Neural progenitor cell (in vitro differentiated cells): ENCODE results near the gene DCDC2. TPM values are rescaled to one million over a fixed set of nuclear protein-coding genes. Genes with fewer than 3 reads are reported as not detected.

Source experiments
- DNase-seq: peaks from one replicate; pipeline ENCODE4 v3.0.0-alpha.2; 2016; ENCODE audit warnings: low spot score
- H2AFZ ChIP-seq: fragments of 200-600 bp; sonication (generic); replicated peaks from 2 replicates; pipeline ENCODE4 v1.6.1; 2016; ENCODE audit warnings: antibody characterized with exemption
- H3F3A ChIP-seq: fragments of 200-600 bp; sonication (generic); 2 replicates; pipeline ENCODE4 v1.6.1; 2016; ENCODE audit warnings: antibody characterized with exemption, low read depth
- H3K27ac ChIP-seq: fragments of 200-600 bp; sonication (generic); 2 replicates; pipeline ENCODE4 v1.5.1; 2016; ENCODE audit warnings: mild to moderate bottlenecking
- H3K27me3 ChIP-seq: fragments of 200-600 bp; sonication (generic); 2 replicates; pipeline ENCODE4 v1.6.1; 2016; ENCODE audit warnings: mild to moderate bottlenecking, moderate library complexity
- H3K36me3 ChIP-seq: fragments of 200-600 bp; sonication (generic); 2 replicates; pipeline ENCODE4 v1.5.1; 2016
- H3K4me1 ChIP-seq: fragments of 200-600 bp; sonication (generic); 2 replicates; pipeline ENCODE4 v1.6.1; 2016; ENCODE audit warnings: mixed run types
- H3K4me2 ChIP-seq: fragments of 200-600 bp; sonication (generic); 2 replicates; pipeline ENCODE4 v1.6.1; 2016
- H3K4me3 ChIP-seq: fragments of 200-600 bp; sonication (generic); 2 replicates; pipeline ENCODE4 v1.5.1; 2016
- H3K79me2 ChIP-seq: fragments of 200-600 bp; sonication (generic); 2 replicates; pipeline ENCODE4 v1.6.1; 2016; ENCODE audit warnings: low read depth
- H3K9ac ChIP-seq: fragments of 200-600 bp; sonication (generic); 2 replicates; pipeline ENCODE4 v1.6.1; 2016
- H3K9me3 ChIP-seq: fragments of 200-600 bp; sonication (generic); 2 replicates; pipeline ENCODE4 v1.5.1; 2016; ENCODE audit warnings: low read depth
- H4K20me1 ChIP-seq: fragments of 200-600 bp; sonication (generic); 2 replicates; pipeline ENCODE4 v1.6.1; 2016; ENCODE audit warnings: low read depth
- H3K27ac Mint-ChIP-seq: 3 replicates; pipeline ENCODE4 v1.8.0; 2021; ENCODE audit warnings: mixed read lengths
- H3K27me3 Mint-ChIP-seq: 2 replicates; pipeline ENCODE4 v1.8.0; 2022; ENCODE audit warnings: low read depth, mild to moderate bottlenecking, inconsistent platforms, moderate library complexity, mixed read lengths; ENCODE audit not compliant: insufficient read depth
- H3K36me3 Mint-ChIP-seq: 3 replicates; pipeline ENCODE4 v1.8.0; 2021; ENCODE audit warnings: mixed read lengths
- H3K4me1 Mint-ChIP-seq: 3 replicates; pipeline ENCODE4 v1.8.0; 2021; ENCODE audit warnings: mixed read lengths
- H3K4me3 Mint-ChIP-seq: 3 replicates; pipeline ENCODE4 v1.8.0; 2021; ENCODE audit warnings: mild to moderate bottlenecking, moderate library complexity, mixed read lengths
- H3K9me3 Mint-ChIP-seq: 3 replicates; pipeline ENCODE4 v1.8.0; 2020; ENCODE audit warnings: mixed read lengths
- EZH2 ChIP-seq: fragments of 200-600 bp; sonication (generic); IDR thresholded peaks from 2 replicates; pipeline ENCODE4 v1.6.1; 2017; ENCODE audit warnings: antibody characterized with exemption, mild to moderate bottlenecking, moderate library complexity
- EZH2phosphoT487 ChIP-seq: fragments of 200-600 bp; sonication (generic); IDR thresholded peaks from 2 replicates; pipeline ENCODE4 v1.6.1; 2017; ENCODE audit warnings: antibody characterized with exemption
- total RNA-seq: library from RNA; depleted of rRNA; stranded (reverse); fragments of >200 nt; gene quantifications from 2 replicates; pipeline ENCODE4 v1.2.3, GENCODE V29; 2015; ENCODE audit warnings: low replicate concordance
- TF ChIP-seq, protein P1 (sequence below): fragments of 200-600 bp; sonication (generic); IDR thresholded peaks from 2 replicates; pipeline ENCODE4 v1.5.1; 2017; ENCODE audit warnings: antibody characterized with exemption, mild to moderate bottlenecking

The DCDC2 gene
- total RNA-seq, 1 donor from 2014 or later: not detected

- H2AFZ ChIP-seq: no peak overlapping the region
- H3K4me2 ChIP-seq: no peak overlapping the region
- Mint-ChIP-seq H3K9me3 (no peaks in the 10 kb centered on the region), H3K4me3 (no peak overlapping the region), H3K4me1 (peaks cover 5% of the 10 kb centered on the region), H3K27me3 (peaks cover 3% of the 10 kb centered on the region), H3K36me3 (peaks cover 2% of the 10 kb centered on the region), H3K27ac (no peak overlapping the region)
- no peaks in the 10 kb centered on the region for H3K9me3 ChIP-seq
- no peak for DNase-seq
- peaks cover 6% of the 10 kb centered on the region for H3K4me1 ChIP-seq
- no peaks in the 10 kb centered on the region for H3F3A ChIP-seq
- no peak overlapping the region for H3K4me3 ChIP-seq
- no peaks in the 10 kb centered on the region for H3K79me2 ChIP-seq
- no peaks in the 10 kb centered on the region for H3K27me3 ChIP-seq
- H3K27ac ChIP-seq: no peak overlapping the region
- H3K36me3 ChIP-seq: no peaks in the 10 kb centered on the region
- no peak for TF ChIP-seq EZH2phosphoT487
- no peaks in the 10 kb centered on the region for H4K20me1 ChIP-seq
- no peak overlapping the region for H3K9ac ChIP-seq
These were observed 70.6 kb downstream of the DCDC2 start for GRCh38 chr6:24287239-24287638.

- Histone ChIP-seq H3K4me2 (no peak overlapping the region), H3K9ac (no peak overlapping the region), H3K4me1 (peaks cover 6% of the 10 kb centered on the region), H3K27me3 (no peaks in the 10 kb centered on the region), H2AFZ (peak overlapping the region; percentile 98), H4K20me1 (no peaks in the 10 kb centered on the region), H3K27ac (no peak overlapping the region), H3F3A (no peaks in the 10 kb centered on the region), H3K36me3 (no peaks in the 10 kb centered on the region), H3K79me2 (no peaks in the 10 kb centered on the region), H3K9me3 (no peaks in the 10 kb centered on the region), H3K4me3 (no peak overlapping the region)
- Mint-ChIP-seq H3K9me3 (no peaks in the 10 kb centered on the region), H3K4me3 (no peak overlapping the region), H3K27me3 (no peaks in the 10 kb centered on the region), H3K4me1 (peaks cover 5% of the 10 kb centered on the region), H3K36me3 (peaks cover 2% of the 10 kb centered on the region), H3K27ac (no peak overlapping the region)
- TF ChIP-seq, protein P1, sequence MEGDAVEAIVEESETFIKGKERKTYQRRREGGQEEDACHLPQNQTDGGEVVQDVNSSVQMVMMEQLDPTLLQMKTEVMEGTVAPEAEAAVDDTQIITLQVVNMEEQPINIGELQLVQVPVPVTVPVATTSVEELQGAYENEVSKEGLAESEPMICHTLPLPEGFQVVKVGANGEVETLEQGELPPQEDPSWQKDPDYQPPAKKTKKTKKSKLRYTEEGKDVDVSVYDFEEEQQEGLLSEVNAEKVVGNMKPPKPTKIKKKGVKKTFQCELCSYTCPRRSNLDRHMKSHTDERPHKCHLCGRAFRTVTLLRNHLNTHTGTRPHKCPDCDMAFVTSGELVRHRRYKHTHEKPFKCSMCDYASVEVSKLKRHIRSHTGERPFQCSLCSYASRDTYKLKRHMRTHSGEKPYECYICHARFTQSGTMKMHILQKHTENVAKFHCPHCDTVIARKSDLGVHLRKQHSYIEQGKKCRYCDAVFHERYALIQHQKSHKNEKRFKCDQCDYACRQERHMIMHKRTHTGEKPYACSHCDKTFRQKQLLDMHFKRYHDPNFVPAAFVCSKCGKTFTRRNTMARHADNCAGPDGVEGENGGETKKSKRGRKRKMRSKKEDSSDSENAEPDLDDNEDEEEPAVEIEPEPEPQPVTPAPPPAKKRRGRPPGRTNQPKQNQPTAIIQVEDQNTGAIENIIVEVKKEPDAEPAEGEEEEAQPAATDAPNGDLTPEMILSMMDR: no peak
- TF ChIP-seq EZH2phosphoT487 (no peak), EZH2 (no peak)
- DNase-seq: no peak
These were observed 73.9 kb downstream of the DCDC2 start for GRCh38 chr6:24284006-24284405.

GRCh38 chr6:24283043-24283985, 74.5 kb downstream of the DCDC2 start:
- H3K4me1 ChIP-seq: peaks cover 6% of the 10 kb centered on the region
- Mint-ChIP-seq H3K9me3 (no peaks in the 10 kb centered on the region), H3K4me3 (peak overlapping the region; percentile 70), H3K27ac (peak overlapping the region; percentile 73), H3K36me3 (peaks cover 2% of the 10 kb centered on the region), H3K4me1 (peaks cover 5% of the 10 kb centered on the region), H3K27me3 (no peaks in the 10 kb centered on the region)
- H3K79me2 ChIP-seq: no peaks in the 10 kb centered on the region
- H3K4me3 ChIP-seq: peak overlapping the region; percentile 42
- peak overlapping the region; percentile 78 for H3K4me2 ChIP-seq
- H4K20me1 ChIP-seq: no peaks in the 10 kb centered on the region
- H2AFZ ChIP-seq: peak overlapping the region; percentile 98
- no peak overlapping the region for H3K27ac ChIP-seq
- no peaks in the 10 kb centered on the region for H3K9me3 ChIP-seq
- H3F3A ChIP-seq: no peaks in the 10 kb centered on the region
- H3K36me3 ChIP-seq: no peaks in the 10 kb centered on the region
- TF ChIP-seq EZH2phosphoT487: no peak
- TF ChIP-seq, protein P1: peak; percentile 66
- peak; percentile 89 for DNase-seq
- H3K9ac ChIP-seq: no peak overlapping the region
- no peaks in the 10 kb centered on the region for H3K27me3 ChIP-seq
